MM.1S (cell line): ENCODE measurements around the gene ATXN1.
"Not testable (repeated sequence)": the region's sequence is repeated elsewhere in the genome, so short reads cannot be mapped to it uniquely, and the experiment has no call there.

Source experiments
- CTCF ChIP-seq: fragments of 300-600 bp; sonication (generic); IDR thresholded peaks from 2 replicates; pipeline ENCODE4 v1.5.1; 2016; ENCODE audit warnings: antibody characterized with exemption, low read length, mixed read lengths
- EZH2 ChIP-seq: fragments of 300-600 bp; sonication (generic); optimal IDR thresholded peaks from 2 replicates; pipeline ENCODE3; 2017; ENCODE audit warnings: low read depth, mild to moderate bottlenecking, antibody characterized with exemption, low read length, mixed read lengths

- not testable (repeated sequence) for TF ChIP-seq CTCF, EZH2
Observed at GRCh38 chr6:16628580-16628979, 132.7 kb downstream of the ATXN1 start.
